Panc1 (cell line): Measurements from ENCODE around the gene LGALS1.

ENCODE experiments used
- CTCF ChIP-seq: fragments of 450-650 bp; IDR thresholded peaks from 2 replicates; pipeline ENCODE4 v1.5.1; 2017; ENCODE audit warnings: mild to moderate bottlenecking
- POLR2AphosphoS5 ChIP-seq: IDR thresholded peaks from 2 replicates; pipeline ENCODE4 v1.6.1; 2012; ENCODE audit warnings: mild to moderate bottlenecking, low read depth, low read length, moderate library complexity
- REST ChIP-seq, 2 experiments: IDR thresholded peaks; 2 replicates each; pipeline ENCODE4 v1.6.1; 2011 to 2012; ENCODE audit warnings: low read depth in 2 of 2, control low read depth in 1 of 2, low read length in 1 of 2, mild to moderate bottlenecking in 1 of 2, moderate library complexity in 1 of 2; ENCODE audit not compliant: insufficient read depth in 1 of 2
- SIN3A ChIP-seq: IDR thresholded peaks from 2 replicates; pipeline ENCODE4 v1.6.1; 2012; ENCODE audit warnings: low read depth, mild to moderate bottlenecking, low read length, moderate library complexity, borderline replicate concordance; ENCODE audit not compliant: insufficient read depth
- TCF7L2 ChIP-seq: IDR thresholded peaks from 2 replicates; pipeline ENCODE4 v1.6.1; 2011; ENCODE audit warnings: mild to moderate bottlenecking, low read depth, low read length, inconsistent platforms

DNA sequence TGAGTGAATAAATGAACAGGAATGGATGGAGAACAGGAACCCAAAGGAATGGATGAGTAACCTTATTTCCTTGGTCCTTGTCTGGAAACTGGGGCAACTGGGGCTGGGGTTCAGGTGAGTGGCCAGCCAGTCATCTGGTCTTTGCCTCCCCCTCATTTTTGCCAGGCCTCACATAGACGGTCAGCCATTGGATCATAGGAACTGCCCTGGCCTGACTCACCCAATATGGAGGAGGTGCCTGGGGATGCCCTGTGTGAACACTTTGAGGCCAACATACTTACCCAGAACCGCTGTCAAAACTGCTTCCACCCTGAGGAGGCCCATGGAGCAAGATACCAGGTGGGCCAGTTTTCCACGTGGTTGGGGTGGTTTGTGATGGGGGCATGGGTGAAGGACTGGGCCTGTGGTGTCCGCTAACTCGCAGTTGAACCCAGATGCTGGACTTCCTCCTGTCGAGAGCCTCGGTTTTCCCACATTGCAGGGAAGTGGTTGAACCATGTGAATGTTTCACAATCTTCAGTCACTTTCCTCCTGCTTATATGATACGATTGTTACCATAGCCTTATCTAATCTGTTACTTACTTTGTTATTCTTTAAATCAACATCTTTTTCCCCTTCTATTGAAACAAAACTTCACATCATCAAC, 25.8 kb downstream of the LGALS1 start:
- no peak for TF ChIP-seq CTCF
- no peak for TF ChIP-seq POLR2AphosphoS5
- TF ChIP-seq REST (IDR thresholded peaks at IDR 0.05; ENCODE audit: insufficient read depth in 1 of 2, low read depth in 2 of 2, low read length in 1 of 2), result no peak
- TF ChIP-seq TCF7L2, result no peak
- no peak for TF ChIP-seq SIN3A
